ENCODE results near the gene OTULINL.

Gene OTULINL

GRCh38 chr5:14595891-14596290 is 14.3 kb downstream of the OTULINL start:
- DNase-seq (ENCODE audit: low read depth in 1 of 2, low spot score in 1 of 2): no peak
- TF ChIP-seq JUND (IDR thresholded peaks at IDR 0.05; ENCODE audit: low read depth): no peak
- in situ Hi-C loops (cut with HindIII; ENCODE audit: low pct_unique_long_range_greater_than_20kb, low sequenced_read_pairs): no loop called here

- TF ChIP-seq JUND (IDR thresholded peaks at IDR 0.05; ENCODE audit: low read depth): no peak
- DNase-seq (ENCODE audit: low read depth in 1 of 2, low spot score in 1 of 2): no peak
- in situ Hi-C loops (cut with HindIII; ENCODE audit: low pct_unique_long_range_greater_than_20kb, low sequenced_read_pairs): no loop called here
Measured at GRCh38 chr5:14597080-14597479, 15.5 kb downstream of the OTULINL start.

- no peak for DNase-seq (ENCODE audit: low read depth in 1 of 2, low spot score in 1 of 2)
- in situ Hi-C loops (cut with HindIII; ENCODE audit: low pct_unique_long_range_greater_than_20kb, low sequenced_read_pairs): no loop called here
- no peak for TF ChIP-seq JUND (IDR thresholded peaks at IDR 0.05; ENCODE audit: low read depth)
Measured at GRCh38 chr5:14598225-14598624, 16.6 kb downstream of the OTULINL start.

GRCh38 chr5:14599476-14600127 is 18.0 kb downstream of the OTULINL start:
- TF ChIP-seq JUND (IDR thresholded peaks at IDR 0.05; ENCODE audit: low read depth): no peak
- DNase-seq (ENCODE audit: low read depth in 1 of 2, low spot score in 1 of 2): no peak
- in situ Hi-C loops (cut with HindIII; ENCODE audit: low pct_unique_long_range_greater_than_20kb, low sequenced_read_pairs): no loop called here

- TF ChIP-seq JUND (IDR thresholded peaks at IDR 0.05; ENCODE audit: low read depth): no peak
- in situ Hi-C loops (cut with HindIII; ENCODE audit: low pct_unique_long_range_greater_than_20kb, low sequenced_read_pairs): no loop called here
Measured at GRCh38 chr5:14600846-14601245, 19.3 kb downstream of the OTULINL start.

GRCh38 chr5:14603141-14603540 is 21.5 kb downstream of the OTULINL start:
- DNase-seq (ENCODE audit: low read depth in 1 of 2, low spot score in 1 of 2): no peak
- TF ChIP-seq JUND (IDR thresholded peaks at IDR 0.05; ENCODE audit: low read depth): no peak
- in situ Hi-C loops (cut with HindIII; ENCODE audit: low pct_unique_long_range_greater_than_20kb, low sequenced_read_pairs): no loop called here

More at GRCh38 chr5:14600846-14601245, 19.3 kb downstream of the OTULINL start:
- no peak for DNase-seq (ENCODE audit: low read depth in 1 of 2, low spot score in 1 of 2)

GRCh38 chr5:14607104-14607503 is 25.5 kb downstream of the OTULINL start:
- no peak for DNase-seq (ENCODE audit: low read depth in 1 of 2, low spot score in 1 of 2)
- in situ Hi-C loops (cut with HindIII; ENCODE audit: low pct_unique_long_range_greater_than_20kb, low sequenced_read_pairs): no loop called here
- TF ChIP-seq JUND (IDR thresholded peaks at IDR 0.05; ENCODE audit: low read depth): no peak

GRCh38 chr5:14608169-14608568 is 26.6 kb downstream of the OTULINL start:
- in situ Hi-C loops (cut with HindIII; ENCODE audit: low pct_unique_long_range_greater_than_20kb, low sequenced_read_pairs): no loop called here
- no peak for DNase-seq (ENCODE audit: low read depth in 1 of 2, low spot score in 1 of 2)

GRCh38 chr5:14611737-14612136 is 30.1 kb downstream of the OTULINL start:
- in situ Hi-C loops (cut with HindIII; ENCODE audit: low pct_unique_long_range_greater_than_20kb, low sequenced_read_pairs): no loop called here
- TF ChIP-seq JUND (IDR thresholded peaks at IDR 0.05; ENCODE audit: low read depth): no peak
- DNase-seq (ENCODE audit: low read depth in 1 of 2, low spot score in 1 of 2): no peak

More at GRCh38 chr5:14608169-14608568, 26.6 kb downstream of the OTULINL start:
- no peak for TF ChIP-seq JUND (IDR thresholded peaks at IDR 0.05; ENCODE audit: low read depth)

- no peak for DNase-seq (ENCODE audit: low read depth in 1 of 2, low spot score in 1 of 2)
- TF ChIP-seq JUND (IDR thresholded peaks at IDR 0.05; ENCODE audit: low read depth): no peak
- in situ Hi-C loops (cut with HindIII; ENCODE audit: low pct_unique_long_range_greater_than_20kb, low sequenced_read_pairs): no loop called here
Measured at GRCh38 chr5:14614490-14614889, 32.9 kb downstream of the OTULINL start.

GRCh38 chr5:14615365-14615764 is 33.8 kb downstream of the OTULINL start:
- no peak for DNase-seq (ENCODE audit: low read depth in 1 of 2, low spot score in 1 of 2)
- in situ Hi-C loops (cut with HindIII; ENCODE audit: low pct_unique_long_range_greater_than_20kb, low sequenced_read_pairs): no loop called here
- TF ChIP-seq JUND (IDR thresholded peaks at IDR 0.05; ENCODE audit: low read depth): no peak

- in situ Hi-C loops (cut with HindIII; ENCODE audit: low pct_unique_long_range_greater_than_20kb, low sequenced_read_pairs): no loop called here
- DNase-seq (ENCODE audit: low read depth in 1 of 2, low spot score in 1 of 2): no peak
- TF ChIP-seq JUND (IDR thresholded peaks at IDR 0.05; ENCODE audit: low read depth): no peak
Measured at GRCh38 chr5:14617441-14617840, 35.8 kb downstream of the OTULINL start.

- DNase-seq (ENCODE audit: low read depth in 1 of 2, low spot score in 1 of 2): no peak
- TF ChIP-seq JUND (IDR thresholded peaks at IDR 0.05; ENCODE audit: low read depth): no peak
- in situ Hi-C loops (cut with HindIII; ENCODE audit: low pct_unique_long_range_greater_than_20kb, low sequenced_read_pairs): no loop called here
Measured at GRCh38 chr5:14627270-14627669, 45.7 kb downstream of the OTULINL start.

GRCh38 chr5:14628346-14628745 is 46.8 kb downstream of the OTULINL start:
- DNase-seq (ENCODE audit: low read depth in 1 of 2, low spot score in 1 of 2): peak; percentile 39 to 81
- in situ Hi-C loops (cut with HindIII; ENCODE audit: low pct_unique_long_range_greater_than_20kb, low sequenced_read_pairs): no loop called here

More at GRCh38 chr5:14628346-14628745, 46.8 kb downstream of the OTULINL start:
- no peak for TF ChIP-seq JUND (IDR thresholded peaks at IDR 0.05; ENCODE audit: low read depth)

All from T47D (cell line).